ENCODE measurements around the gene FUZ. TPM values are rescaled to one million over a fixed set of nuclear protein-coding genes. Genes with fewer than 3 reads are reported as not detected.
A peak's percentile ranks its signal among the peaks of the same experiment; 100 is the strongest.

Gene FUZ
- total RNA-seq, 2 experiments from 2014 or later, result 15.2 to 16.2 TPM

- Mint-ChIP-seq H3K9me3 (no peaks in the 10 kb centered on the region), H3K27me3 (no peaks in the 10 kb centered on the region), H3K4me1 (ENCODE audit: low read depth) (peaks cover 33% of the 10 kb centered on the region), H3K4me3 (peak overlapping the region; percentile 89), H3K36me3 (peaks cover 5% of the 10 kb centered on the region), H3K27ac (peak overlapping the region; percentile 47)
- CTCF ChIA-PET, result interaction anchor here (1.1 to 1.9 kb wide), 3 partner anchors 50 to 87 kb away, joined by 3 to 7 read pairs (median 3); no protein-coding TSS in a partner anchor
- intact Hi-C loops (cut with micrococcal nuclease), result loop anchor here (2.0 to 5.0 kb wide), 3 partner anchors 83 to 210 kb away; partner anchors contain the start of genes PTOV1 and RRAS
- POLR2A ChIA-PET, result interaction anchor here (1.1 to 1.6 kb wide), 3 partner anchors 10 to 127 kb away, joined by 3 to 5 read pairs (median 4); partner anchors contain the start of genes FUZ and RRAS
- no peak for DNase-seq
These were observed 45.7 kb downstream of the FUZ start for GRCh38 chr19:49767381-49767780.

- intact Hi-C loops (cut with micrococcal nuclease), result loop anchor here (1.0 to 5.0 kb wide), 8 partner anchors 46 to 258 kb away; partner anchors contain the start of genes AKT1S1, ATF5, FUZ and MED25
- Mint-ChIP-seq H3K27ac (peak within 1 kb of the TSS; percentile 95), H3K4me3 (peak within 1 kb of the TSS; percentile 96), H3K9me3 (no peaks in the 10 kb centered on the region), H3K4me1 (ENCODE audit: low read depth) (peaks cover 33% of the 10 kb centered on the region), H3K27me3 (no peaks in the 10 kb centered on the region), H3K36me3 (peaks cover 5% of the 10 kb centered on the region)
- DNase-seq, result no peak
- POLR2A ChIA-PET, result interaction anchor here (1.1 to 1.6 kb wide), 3 partner anchors 10 to 126 kb away, joined by 3 to 5 read pairs (median 4); partner anchors contain the start of genes FUZ and RRAS
- CTCF ChIA-PET, result interaction anchor here (0.5 to 1.9 kb wide), 4 partner anchors 49 to 867 kb away, joined by 3 to 7 read pairs (median 3); partner anchors contain the start of gene NUCB1
These were observed 46.2 kb downstream of the FUZ start, which contains the start of gene AP2A1 for GRCh38 chr19:49766930-49767299. TSS of gene AP2A1 (plus strand) at chr19:49767001. CDS start at chr19:49767134, 133 bp downstream.

GRCh38 chr19:49766007-49766929 lies 46.8 kb downstream of the FUZ start:
- Mint-ChIP-seq H3K4me1 (ENCODE audit: low read depth) (peaks cover 33% of the 10 kb centered on the region), H3K9me3 (no peaks in the 10 kb centered on the region), H3K36me3 (peaks cover 5% of the 10 kb centered on the region), H3K27ac (peak overlapping the region; percentile 95), H3K27me3 (no peaks in the 10 kb centered on the region), H3K4me3 (peak overlapping the region; percentile 96)
- DNase-seq, result peak; percentile 100
- intact Hi-C loops (cut with micrococcal nuclease), result loop anchor here (1.0 to 5.0 kb wide), 8 partner anchors 47 to 259 kb away; partner anchors contain the start of genes AKT1S1, ATF5, FUZ and MED25
- ChIA-PET POLR2A (interaction anchor here (1.1 to 1.6 kb wide), 3 partner anchors 11 to 126 kb away, joined by 3 to 5 read pairs (median 4); partner anchors contain the start of genes FUZ and RRAS), CTCF (interaction anchor here (0.5 to 1.9 kb wide), 4 partner anchors 49 to 866 kb away, joined by 3 to 7 read pairs (median 3); partner anchors contain the start of gene NUCB1)

- H3K27ac Mint-ChIP-seq, result no peak overlapping the region
- POLR2A ChIA-PET, result interaction anchor here (0.7 kb wide), 1 partner anchor 19 kb away, joined by 3 read pairs; no protein-coding TSS in a partner anchor
- no peak overlapping the region for H3K4me3 Mint-ChIP-seq
These were observed 48.8 kb downstream of the FUZ start for GRCh38 chr19:49764341-49764740.

GRCh38 chr19:49763230-49763629 lies 49.9 kb downstream of the FUZ start, which contains the start of gene TSKS:
TSS of gene TSKS (minus strand) at chr19:49763306. CDS start at chr19:49763247, 59 bp downstream.
- Mint-ChIP-seq H3K27me3 (no peaks in the 10 kb centered on the region), H3K4me3 (no peak within 1 kb of the TSS), H3K27ac (no peak within 1 kb of the TSS), H3K36me3 (peaks cover 3% of the 10 kb centered on the region), H3K4me1 (ENCODE audit: low read depth) (peaks cover 24% of the 10 kb centered on the region), H3K9me3 (no peaks in the 10 kb centered on the region)
- intact Hi-C loops (cut with micrococcal nuclease), result no loop called here
- ChIA-PET CTCF (no interaction called here), POLR2A (no interaction called here)
- no peak for DNase-seq

More at GRCh38 chr19:49764341-49764740, 48.8 kb downstream of the FUZ start:
- no peaks in the 10 kb centered on the region for H3K27me3 Mint-ChIP-seq
- H3K4me1 Mint-ChIP-seq (ENCODE audit: low read depth), result peaks cover 32% of the 10 kb centered on the region
- peaks cover 4% of the 10 kb centered on the region for H3K36me3 Mint-ChIP-seq
- DNase-seq, result no peak
- CTCF ChIA-PET, result interaction anchor here (0.7 kb wide), 1 partner anchor 790 kb away, joined by 4 read pairs; no protein-coding TSS in a partner anchor
- intact Hi-C loops (cut with micrococcal nuclease), result no loop called here
- H3K9me3 Mint-ChIP-seq, result no peaks in the 10 kb centered on the region

- no peak overlapping the region for H3K27ac Mint-ChIP-seq
- intact Hi-C loops (cut with micrococcal nuclease), result no loop called here
- ChIA-PET POLR2A (no interaction called here), CTCF (no interaction called here)
- H3K4me1 Mint-ChIP-seq (ENCODE audit: low read depth), result peaks cover 13% of the 10 kb centered on the region
- H3K27me3 Mint-ChIP-seq, result no peaks in the 10 kb centered on the region
- DNase-seq, result peak; percentile 17
- no peak overlapping the region for H3K4me3 Mint-ChIP-seq
- H3K9me3 Mint-ChIP-seq, result no peaks in the 10 kb centered on the region
- peaks cover 3% of the 10 kb centered on the region for H3K36me3 Mint-ChIP-seq
These were observed 51.3 kb downstream of the FUZ start for GRCh38 chr19:49761625-49762311.

GRCh38 chr19:49761249-49761624 lies 51.9 kb downstream of the FUZ start:
- H3K4me3 Mint-ChIP-seq, result no peak overlapping the region
- POLR2A ChIA-PET, result no interaction called here

GRCh38 chr19:49758292-49758691 lies 54.8 kb downstream of the FUZ start:
- ChIA-PET CTCF (no interaction called here), POLR2A (no interaction called here)
- DNase-seq, result no peak
- Mint-ChIP-seq H3K27ac (no peak overlapping the region), H3K4me1 (ENCODE audit: low read depth) (no peaks in the 10 kb centered on the region), H3K36me3 (no peaks in the 10 kb centered on the region), H3K27me3 (no peaks in the 10 kb centered on the region), H3K4me3 (no peak overlapping the region), H3K9me3 (peaks cover 8% of the 10 kb centered on the region)
- intact Hi-C loops (cut with micrococcal nuclease), result no loop called here

More at GRCh38 chr19:49761249-49761624, 51.9 kb downstream of the FUZ start:
- intact Hi-C loops (cut with micrococcal nuclease), result no loop called here
- no peaks in the 10 kb centered on the region for H3K27me3 Mint-ChIP-seq
- CTCF ChIA-PET, result interaction anchor here (0.8 kb wide), 1 partner anchor 12 kb away, joined by 3 read pairs; no protein-coding TSS in a partner anchor
- H3K27ac Mint-ChIP-seq, result no peak overlapping the region
- peaks cover under 1% of the 10 kb centered on the region for H3K9me3 Mint-ChIP-seq
- peaks cover 9% of the 10 kb centered on the region for H3K4me1 Mint-ChIP-seq (ENCODE audit: low read depth)
- DNase-seq, result no peak
- no peaks in the 10 kb centered on the region for H3K36me3 Mint-ChIP-seq

Small RNAs within 50 kb of the gene (microRNA-seq; reads per million reads assigned to microRNA genes)
- gene MIR4749 (ENCODE audit: borderline microRNAs expressed, borderline number of aligned reads, borderline replicate concordance) (4.7 reads per million, percentile 12 among the genes with 10 or more reads in this experiment), gene MIR6799 (ENCODE audit: borderline microRNAs expressed, borderline number of aligned reads, borderline replicate concordance) (not detected), gene MIR6800 (ENCODE audit: borderline microRNAs expressed, borderline number of aligned reads, borderline replicate concordance) (not detected)

Other genes starting within 250 kb of the FUZ start
- 10 to 100 TPM; 80.3 to 84.3 TPM for gene NOSIP, start 232.7 kb downstream of the FUZ start, total RNA-seq
- gene PRRG2, start 232.0 kb downstream of the FUZ start, total RNA-seq, result 1 to 10 TPM in 1 of 2 experiments, under 1 TPM in 1; 0.85 to 1.5 TPM
- 10 to 100 TPM; 19.9 to 22.4 TPM for gene PRR12, start 222.1 kb downstream of the FUZ start, total RNA-seq
- 10 to 100 TPM; 12.2 to 14.4 TPM for gene RRAS, start 173.1 kb downstream of the FUZ start, total RNA-seq
- gene SCAF1, start 171.1 kb downstream of the FUZ start, total RNA-seq, result 10 to 100 TPM; 57.4 to 58.6 TPM
- 100 to 1,000 TPM; 143 to 156 TPM for gene IRF3, start 147.4 kb downstream of the FUZ start, total RNA-seq
- 10 to 100 TPM; 87.2 to 89.1 TPM for gene BCL2L12, start 147.4 kb downstream of the FUZ start, total RNA-seq
- 100 to 1,000 TPM; 315 to 325 TPM for gene PRMT1, start 136.0 kb downstream of the FUZ start, total RNA-seq
- 1 to 10 TPM; 2.9 to 3.0 TPM for gene ADM5, start 123.7 kb downstream of the FUZ start, total RNA-seq
- 1 to 10 TPM; 1.4 to 1.6 TPM for gene CPT1C, start 122.2 kb downstream of the FUZ start, total RNA-seq
- under 1 TPM; 0.40 to 0.63 TPM for gene TSKS, start 50.0 kb downstream of the FUZ start, total RNA-seq
- gene AP2A1, start 46.3 kb downstream of the FUZ start, total RNA-seq, result 10 to 100 TPM; 86.0 to 88.4 TPM
- 10 to 100 TPM; 45.6 to 50.2 TPM for gene MED25, start 5.0 kb upstream of the FUZ start, total RNA-seq
- gene PTOV1, start 37.9 kb upstream of the FUZ start, total RNA-seq, result 100 to 1,000 TPM; 105 to 108 TPM
- 10 to 100 TPM; 88.7 to 98.6 TPM for gene PNKP, start 54.3 kb upstream of the FUZ start, total RNA-seq
- 10 to 100 TPM; 19.6 TPM for gene AKT1S1, start 64.1 kb upstream of the FUZ start, total RNA-seq
- 10 to 100 TPM; 32.5 to 34.7 TPM for gene TBC1D17, start 64.4 kb upstream of the FUZ start, total RNA-seq
- gene IL4I1, start 83.6 kb upstream of the FUZ start, total RNA-seq, result 100 to 1,000 TPM; 108 to 111 TPM
- gene ATF5, start 115.9 kb upstream of the FUZ start, total RNA-seq, result 10 to 100 TPM; 24.5 to 25.8 TPM
- gene NUP62, start 116.2 kb upstream of the FUZ start, total RNA-seq, result 100 to 1,000 TPM; 160 to 171 TPM
- gene SIGLEC11, start 147.9 kb upstream of the FUZ start, total RNA-seq, result not detected
- 10 to 100 TPM; 54.4 to 55.8 TPM for gene VRK3, start 212.1 kb upstream of the FUZ start, total RNA-seq
- gene ZNF473, start 212.7 kb upstream of the FUZ start, total RNA-seq, result 10 to 100 TPM in 1 of 2 experiments, 1 to 10 TPM in 1; 9.0 to 10.3 TPM

All from activated CD4-positive, alpha-beta memory T cell treated with anti-CD3 and anti-CD28 coated beads for 36 hours (primary cell).